Pancreas (tissue), 10 donors: Measurements from ENCODE around the gene REELD1. TPM values are rescaled to one million over a fixed set of nuclear protein-coding genes. Genes with fewer than 3 reads are reported as not detected.
A peak's percentile ranks its signal among the peaks of the same experiment; 100 is the strongest.

Experiments
- ATAC-seq, 4 donors: fragments of 200-7000 bp; cut with Tn5 transposase; one replicate each; pipeline versions ENCODE4 v1.8.0 to v1.9.1; 2020; ENCODE audit warnings: mild to moderate bottlenecking in 4 of 4, moderate library complexity in 4 of 4
- DNase-seq, 6 donors: peaks; one replicate each; pipeline ENCODE4 v3.0.0-alpha.2; 2020
- FAIRE-seq: peaks from 2 replicates; lab custom pipeline; 2012; peaks lifted over from hg19 to GRCh38; lab: Jason Lieb, UNC
- H3K27ac ChIP-seq, 4 donors: fragments of 200-600 bp; sonication (generic); 1 replicate in 3 of 4; 2 replicates in 1 of 4; pipeline versions ENCODE4 v1.5.0 to v1.8.0; 2020
- H3K27me3 ChIP-seq, 4 donors: fragments of 200-600 bp; one replicate each; pipeline ENCODE4 v1.8.0; 2021
- H3K36me3 ChIP-seq, 3 donors: fragments of 200-600 bp; sonication (generic) in 1 of 3; one replicate each; pipeline versions ENCODE4 v1.5.0 to v1.8.0; 2020 to 2021
- H3K4me1 ChIP-seq, 3 donors: fragments of 200-600 bp; one replicate each; pipeline ENCODE4 v1.8.0; 2021
- H3K4me3 ChIP-seq, 4 donors: fragments of 200-600 bp; sonication (generic) in 2 of 4; one replicate each; pipeline versions ENCODE4 v1.5.0 to v1.8.0; 2020 to 2021
- H3K9me3 ChIP-seq, 4 donors: fragments of 200-600 bp; one replicate each; pipeline ENCODE4 v1.8.0; 2021
- CTCF ChIP-seq, 4 donors: fragments of 200-600 bp; sonication (generic) in 3 of 4; IDR thresholded peaks; one replicate each; pipeline versions ENCODE4 v1.5.0 to v1.8.0; 2021; ENCODE audit warnings: antibody characterized with exemption in 4 of 4
- WGBS, 2 donors: extraction: QIAGEN DNeasy Blood & Tissue Kit; methylation state at CpG; one replicate each; pipeline ENCODE4 v1.1.7; 2013; 5-methylcytosine and 5-hydroxymethylcytosine counted together
- intact Hi-C, 3 donors: fragments of 100-400 bp; cut with DNase I; formaldehyde crosslinking; loops; one replicate each; pipeline versions ENCODE4 v1.11.1 to v1.14.2; 2022
- polyA plus RNA-seq, 2 donors: library from polyadenylated mRNA; stranded (reverse); fragments of 200-250 nt; gene quantifications; one replicate each; pipeline ENCODE4 v1.2.3, GENCODE V29; 2013
- total RNA-seq, 6 donors: library from RNA; stranded (reverse); fragmentation: NEBNext Ultra II Directional in 4 of 6; extraction: Animal tissue kit (Norgen Biotek cat#: 25700) in 4 of 6; gene quantifications; one replicate each; pipeline versions ENCODE4 v1.2.1 to v1.2.4, GENCODE V29; 2021 to 2023
- donor health status: healthy with polysubstance abuse.
- donor health status: DM: no; HTN: no; CAD: no; lungs with moderate emphysema.
- donor health status: DM: no; HTN: no; CAD: no.
- donor health status: control.
- donor health status: control.
- donor health status: Bipolar disorder and iron deficiency.
- donor health status: DM: yes; HTN: yes; CAD: no.
- donor health status: DM: no; HTN: no; CAD: no.
- donor health status: DM: no; HTN: no; CAD: no.
- donor health status: DM: yes; HTN: yes; CAD: no.

REELD1 gene
- total and polyA plus RNA-seq, 8 donors, result 0.09 to 3.4 (median 0.17) TPM; not detected in 1

GRCh38 chr4:146243141-146243882, 29.0 kb downstream of the REELD1 start:
- peaks cover 0 to 7% (median 4%) of the 10 kb centered on the region in 3 donors for H3K4me1 ChIP-seq
- peak overlapping the region in 1 of 4 donors; percentile 65 for H3K27ac ChIP-seq

DNA sequence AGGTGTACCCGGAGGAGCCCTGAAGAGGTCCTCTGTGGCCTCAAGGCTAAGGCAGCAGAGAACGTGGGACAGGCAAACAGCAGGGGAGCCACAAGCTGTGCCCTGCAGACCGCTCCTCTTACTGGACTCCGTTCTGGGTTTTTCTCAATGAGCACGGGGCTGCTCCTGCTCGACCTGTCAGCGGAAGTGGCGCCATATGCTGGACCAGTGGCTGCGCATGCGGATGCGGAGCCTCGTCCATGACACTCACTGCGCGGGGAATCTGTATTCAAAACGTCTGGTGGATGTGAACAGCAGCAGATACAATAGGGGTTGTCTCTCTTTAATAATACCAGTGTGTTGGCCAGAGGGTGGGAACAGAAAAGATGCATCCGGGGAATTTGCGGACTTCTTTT, 29.5 kb downstream of the REELD1 start:
- Histone ChIP-seq H3K4me1 (peaks cover 0 to 7% (median 4%) of the 10 kb centered on the region in 3 donors), H3K27ac (no peak overlapping the region), H3K36me3 (no peaks in the 10 kb centered on the region), H3K9me3 (no peaks in the 10 kb centered on the region), H3K27me3 (no peaks in the 10 kb centered on the region), H3K4me3 (no peak overlapping the region)
- no peak for FAIRE-seq
- ATAC-seq, result no peak
- intact Hi-C loops, result no loop called here
- DNase-seq, result no peak
- WGBS, 2 donors, result 73 to 86% methylated on average over 17 of the region's 17 CpGs
- no peak for TF ChIP-seq CTCF (IDR thresholded peaks at IDR 0.05)

More at GRCh38 chr4:146243141-146243882, 29.0 kb downstream of the REELD1 start:
- DNase-seq, result peak in 1 of 6 donors; percentile 55
- Histone ChIP-seq H3K27me3 (no peaks in the 10 kb centered on the region), H3K9me3 (no peaks in the 10 kb centered on the region), H3K36me3 (no peaks in the 10 kb centered on the region), H3K4me3 (no peak overlapping the region)
- peak in 2 of 4 donors; percentile 7 to 28 for TF ChIP-seq CTCF (IDR thresholded peaks at IDR 0.05)
- intact Hi-C loops, result no loop called here
- ATAC-seq, result no peak
- no peak for FAIRE-seq
- WGBS, 2 donors, result 53 to 66% methylated on average over 24 of the region's 24 CpGs

- H3K4me3 ChIP-seq, result no peak overlapping the region
- H3K36me3 ChIP-seq, result no peaks in the 10 kb centered on the region
- FAIRE-seq (no peak), DNase-seq (no peak), ATAC-seq (no peak)
- H3K4me1 ChIP-seq, result peaks cover 0 to 7% (median 4%) of the 10 kb centered on the region in 3 donors
- WGBS, 2 donors, result 65 to 75% methylated on average over 9 of the region's 9 CpGs
- intact Hi-C loops, result no loop called here
- no peak for TF ChIP-seq CTCF (IDR thresholded peaks at IDR 0.05)
- H3K27me3 ChIP-seq, result no peaks in the 10 kb centered on the region
- no peak overlapping the region for H3K27ac ChIP-seq
- no peaks in the 10 kb centered on the region for H3K9me3 ChIP-seq
Measured at GRCh38 chr4:146244496-146244895, 30.2 kb downstream of the REELD1 start.

GRCh38 chr4:146245246-146245645, 30.9 kb downstream of the REELD1 start:
- Histone ChIP-seq H3K27me3 (no peaks in the 10 kb centered on the region), H3K36me3 (no peaks in the 10 kb centered on the region), H3K4me3 (no peak overlapping the region), H3K9me3 (no peaks in the 10 kb centered on the region), H3K4me1 (peaks cover 0 to 7% (median 4%) of the 10 kb centered on the region in 3 donors), H3K27ac (no peak overlapping the region)
- DNase-seq (no peak), ATAC-seq (no peak), FAIRE-seq (no peak)
- 29 to 44% methylated on average over 3 of the region's 3 CpGs for WGBS, 2 donors
- no peak for TF ChIP-seq CTCF (IDR thresholded peaks at IDR 0.05)
- intact Hi-C loops, result no loop called here

- peaks cover 0 to 7% (median 4%) of the 10 kb centered on the region in 3 donors for H3K4me1 ChIP-seq
- H3K4me3 ChIP-seq, result no peak overlapping the region
- 13 to 19% methylated on average over 4 of the region's 4 CpGs for WGBS, 2 donors
- no peaks in the 10 kb centered on the region for H3K36me3 ChIP-seq
- H3K9me3 ChIP-seq, result no peaks in the 10 kb centered on the region
- no peaks in the 10 kb centered on the region for H3K27me3 ChIP-seq
- no peak overlapping the region for H3K27ac ChIP-seq
- no peak for TF ChIP-seq CTCF (IDR thresholded peaks at IDR 0.05)
- FAIRE-seq (no peak), ATAC-seq (peak in 1 of 4 donors; percentile 20), DNase-seq (no peak)
- intact Hi-C loops, result no loop called here
Measured at GRCh38 chr4:146245850-146246249, 31.5 kb downstream of the REELD1 start.
